H9 (cell line): ENCODE measurements around the gene CAMK1G. TPM values are rescaled to one million over a fixed set of nuclear protein-coding genes. Genes with fewer than 3 reads are reported as not detected.

Experiments
- DNase-seq: peaks from one replicate; pipeline ENCODE4 v3.0.0-alpha.2; 2017
- H2AFZ ChIP-seq: one replicate; pipeline ENCODE4 v1.6.1; 2013; ENCODE audit warnings: mild to moderate bottlenecking, low read length, control low read depth, moderate library complexity
- H2AK5ac ChIP-seq: 2 replicates; pipeline ENCODE4 v1.6.1; 2013; ENCODE audit warnings: low read length, control low read depth, mixed read lengths; ENCODE audit not compliant: insufficient read length
- H2BK120ac ChIP-seq: one replicate; pipeline ENCODE4 v1.6.1; 2013; ENCODE audit warnings: low read depth, mild to moderate bottlenecking, low read length, control low read depth, inconsistent platforms; ENCODE audit not compliant: poor library complexity, severe bottlenecking
- H2BK12ac ChIP-seq: 2 replicates; pipeline ENCODE4 v1.6.1; 2013; ENCODE audit warnings: low read length, control low read depth, mixed read lengths, low read depth; ENCODE audit not compliant: insufficient read length
- H2BK15ac ChIP-seq: 2 replicates; pipeline ENCODE4 v1.6.1; 2013; ENCODE audit warnings: low read depth, low read length, control low read depth
- H2BK20ac ChIP-seq: one replicate; pipeline ENCODE4 v1.6.1; 2013; ENCODE audit warnings: low read depth, mild to moderate bottlenecking, low read length, control low read depth, inconsistent platforms; ENCODE audit not compliant: poor library complexity, severe bottlenecking
- H2BK5ac ChIP-seq: 2 replicates; pipeline ENCODE4 v1.6.1; 2013; ENCODE audit warnings: low read length, control low read depth, mixed read lengths; ENCODE audit not compliant: insufficient read length
- H3K14ac ChIP-seq: 2 replicates; pipeline ENCODE4 v1.6.1; 2013; ENCODE audit warnings: low read length, control low read depth; ENCODE audit not compliant: insufficient read depth
- H3K18ac ChIP-seq: 2 replicates; pipeline ENCODE4 v1.6.1; 2013; ENCODE audit warnings: low read depth, mild to moderate bottlenecking, mixed read lengths, low read length, control low read depth; ENCODE audit not compliant: insufficient read length
- H3K23ac ChIP-seq: 2 replicates; pipeline ENCODE4 v1.6.1; 2013; ENCODE audit warnings: low read length, control low read depth, mixed read lengths, low read depth; ENCODE audit not compliant: insufficient read length
- H3K23me2 ChIP-seq: 2 replicates; pipeline ENCODE4 v1.6.1; 2013; ENCODE audit warnings: low read depth, mild to moderate bottlenecking, mixed read lengths, low read length, control low read depth; ENCODE audit not compliant: insufficient read length, poor library complexity, severe bottlenecking
- H3K27ac ChIP-seq: 2 replicates; pipeline ENCODE4 v1.5.1; 2013; ENCODE audit warnings: low read length, control low read depth, mixed read lengths, low read depth; ENCODE audit not compliant: insufficient read length
- H3K27me3 ChIP-seq: 2 replicates; pipeline ENCODE4 v1.6.1; 2013; ENCODE audit warnings: low read length, control low read depth, inconsistent platforms; ENCODE audit not compliant: insufficient read depth
- H3K4ac ChIP-seq: 2 replicates; pipeline ENCODE4 v1.6.1; 2013; ENCODE audit warnings: low read depth, mild to moderate bottlenecking, control low read depth, inconsistent platforms, low read length, moderate library complexity
- H3K4me1 ChIP-seq: 2 replicates; pipeline ENCODE4 v1.6.1; 2013; ENCODE audit warnings: low read length, control low read depth, inconsistent platforms; ENCODE audit not compliant: insufficient read depth
- H3K4me2 ChIP-seq: 2 replicates; pipeline ENCODE4 v1.6.1; 2013; ENCODE audit warnings: low read length, control low read depth, mixed read lengths; ENCODE audit not compliant: insufficient read length, insufficient read depth
- H3K56ac ChIP-seq: 2 replicates; pipeline ENCODE4 v1.6.1; 2013; ENCODE audit warnings: low read depth, mild to moderate bottlenecking, mixed read lengths, low read length, control low read depth; ENCODE audit not compliant: insufficient read length
- H3K79me1 ChIP-seq: 2 replicates; pipeline ENCODE4 v1.6.1; 2013; ENCODE audit warnings: low read depth, mild to moderate bottlenecking, moderate library complexity, low read length, control low read depth, inconsistent platforms; ENCODE audit not compliant: insufficient read depth, poor library complexity, severe bottlenecking
- H3K79me2 ChIP-seq: 2 replicates; pipeline ENCODE4 v1.6.1; 2013; ENCODE audit warnings: low read length, control low read depth, inconsistent platforms; ENCODE audit not compliant: insufficient read depth
- H3K9ac ChIP-seq: 2 replicates; pipeline ENCODE4 v1.6.1; 2013; ENCODE audit warnings: low read length, control low read depth, mixed read lengths; ENCODE audit not compliant: insufficient read length; ENCODE audit errors: extremely low read depth
- H3K9me3 ChIP-seq: one replicate; pipeline ENCODE4 v1.6.1; 2013; ENCODE audit warnings: low read depth, low read length, inconsistent platforms; ENCODE audit not compliant: control insufficient read depth
- H3T11ph ChIP-seq: one replicate; pipeline ENCODE4 v1.6.1; 2013; ENCODE audit warnings: mild to moderate bottlenecking, low read length, control low read depth, inconsistent platforms
- H4K20me1 ChIP-seq: one replicate; pipeline ENCODE4 v1.6.1; 2013; ENCODE audit not compliant: control insufficient read depth, insufficient read length, insufficient read depth
- H4K5ac ChIP-seq: 2 replicates; pipeline ENCODE4 v1.6.1; 2013; ENCODE audit warnings: low read depth, mild to moderate bottlenecking, mixed read lengths, low read length, control low read depth; ENCODE audit not compliant: insufficient read length
- H4K8ac ChIP-seq: replicated peaks from 2 replicates; pipeline ENCODE4 v1.6.1; 2013; ENCODE audit warnings: low read length, control low read depth, mixed read lengths, low read depth; ENCODE audit not compliant: insufficient read length
- H4K91ac ChIP-seq: 2 replicates; pipeline ENCODE4 v1.6.1; 2013; ENCODE audit warnings: low read depth, mild to moderate bottlenecking, moderate library complexity, mixed read lengths, low read length, control low read depth; ENCODE audit not compliant: insufficient read length
- H3K27ac Mint-ChIP-seq, 3 experiments: 2 replicates in 2 of 3; 3 replicates in 1 of 3; pipeline ENCODE4 v1.8.0; 2020 to 2021; ENCODE audit warnings: mixed read lengths in 3 of 3, mild to moderate bottlenecking in 1 of 3, moderate library complexity in 1 of 3
- H3K27me3 Mint-ChIP-seq: 2 replicates; pipeline ENCODE4 v1.8.0; 2021; ENCODE audit warnings: low read depth, mild to moderate bottlenecking, moderate library complexity, mixed read lengths
- H3K36me3 Mint-ChIP-seq, 3 experiments: 2 replicates in 2 of 3; 3 replicates in 1 of 3; pipeline ENCODE4 v1.8.0; 2020 to 2021; ENCODE audit warnings: low read depth in 3 of 3, mixed read lengths in 3 of 3; ENCODE audit not compliant: insufficient read depth in 1 of 3
- H3K4me1 Mint-ChIP-seq, 2 experiments: 2 replicates each; pipeline ENCODE4 v1.8.0; 2020; ENCODE audit warnings: mixed read lengths in 2 of 2
- H3K4me3 Mint-ChIP-seq, 2 experiments: 2 replicates in 1 of 2; 3 replicates in 1 of 2; pipeline ENCODE4 v1.8.0; 2020 to 2021; ENCODE audit warnings: mild to moderate bottlenecking in 2 of 2, mixed read lengths in 2 of 2, moderate library complexity in 1 of 2
- H3K9me3 Mint-ChIP-seq, 2 experiments: 2 replicates in 1 of 2; 3 replicates in 1 of 2; pipeline ENCODE4 v1.8.0; 2020; ENCODE audit warnings: mild to moderate bottlenecking in 2 of 2, mixed read lengths in 2 of 2, moderate library complexity in 1 of 2
- CTCF ChIP-seq: fragments of 200-600 bp; sonication (generic); conservative IDR thresholded peaks from 3 replicates; pipeline ENCODE4 v1.8.0; 2021; ENCODE audit warnings: antibody characterized with exemption, mild to moderate bottlenecking
- WGBS: extraction: QIAGEN DNeasy Blood & Tissue Kit; methylation state at CpG from one replicate; pipeline ENCODE4 v1.1.7; 2013; ENCODE audit warnings: missing lambda C conversion rate, low lambda C conversion rate, mixed read lengths; ENCODE audit not compliant: insufficient read length; ENCODE audit errors: extremely low coverage; 5-methylcytosine and 5-hydroxymethylcytosine counted together
- long read RNA-seq: library from polyadenylated mRNA; unstranded; transcript quantifications from one replicate; pipeline ENCODE4 v2.0.0, GENCODE V29; 2020
- total RNA-seq: library from RNA; stranded (reverse); gene quantifications from 2 replicates; pipeline ENCODE4 v1.2.1, GENCODE V29; 2021

Gene CAMK1G
- 0.20 and 0.28 TPM in 2 replicates for total RNA-seq
- long read RNA-seq, partial matches to known transcripts: 0 of 3 reads
- long read RNA-seq, other reads (novel, unspliced or antisense): 1 of 3 reads

- no peak within 1 kb of the TSS for H3K4me3 Mint-ChIP-seq
- no peak for TF ChIP-seq CTCF
- H3K27ac Mint-ChIP-seq: no peak within 1 kb of the TSS
- no peaks in the 10 kb centered on the region for H3K79me1 ChIP-seq
- H2BK15ac ChIP-seq: no peak within 1 kb of the TSS
- peak; percentile 47 for DNase-seq
- H3K4ac ChIP-seq: no peak within 1 kb of the TSS
- H3K4me1 ChIP-seq: no peaks in the 10 kb centered on the region
- H3K9me3 ChIP-seq: no peaks in the 10 kb centered on the region
- peak within 1 kb of the TSS; percentile 1 for H3K4me2 ChIP-seq
- no peaks in the 10 kb centered on the region for H3K36me3 Mint-ChIP-seq
- no peak within 1 kb of the TSS for H3K27ac ChIP-seq
- H2AK5ac ChIP-seq: no peak within 1 kb of the TSS
- peaks cover 4% of the 10 kb centered on the region; the same call in 1 of the 2 replicates for H3K27me3 ChIP-seq
- no peaks in the 10 kb centered on the region for H4K20me1 ChIP-seq
- no peak within 1 kb of the TSS for H4K5ac ChIP-seq
- no peaks in the 10 kb centered on the region for H3K23me2 ChIP-seq
- H4K8ac ChIP-seq: no peak within 1 kb of the TSS
- H2BK120ac ChIP-seq: no peak within 1 kb of the TSS
- H3K4me1 Mint-ChIP-seq: peaks cover 9 to 15% of the 10 kb centered on the region in 2 experiments
- H3K79me2 ChIP-seq: no peaks in the 10 kb centered on the region
- H2BK5ac ChIP-seq: no peak within 1 kb of the TSS
- H2BK12ac ChIP-seq: no peak within 1 kb of the TSS
- no peak within 1 kb of the TSS for H2BK20ac ChIP-seq
- H3K27me3 Mint-ChIP-seq: peaks cover 16% of the 10 kb centered on the region
- H3K18ac ChIP-seq: no peak within 1 kb of the TSS
- H3K9me3 Mint-ChIP-seq: peaks cover 2 to 3% of the 10 kb centered on the region in 2 experiments; a peak in 2 of 5 replicates
- WGBS: no CpG with 5 or more reads among the region's 6 CpGs
- H3K14ac ChIP-seq: no peak within 1 kb of the TSS
- no peak within 1 kb of the TSS for H2AFZ ChIP-seq
- no peak within 1 kb of the TSS for H3K56ac ChIP-seq
- no peak within 1 kb of the TSS for H4K91ac ChIP-seq
- no peak within 1 kb of the TSS for H3T11ph ChIP-seq
- no peak within 1 kb of the TSS for H3K9ac ChIP-seq
- no peak within 1 kb of the TSS for H3K23ac ChIP-seq
Observed at GRCh38 chr1:209583408-209583807, at the start of gene CAMK1G. CAMK1G (plus strand) TSS chr1:209583714; CDS start chr1:209594984, 11,270 bp downstream.
